H9 (cell line): ENCODE results near the gene FAM83F. TPM values are rescaled to one million over a fixed set of nuclear protein-coding genes. Genes with fewer than 3 reads are reported as not detected.

ENCODE experiments used
- DNase-seq: peaks from one replicate; pipeline ENCODE4 v3.0.0-alpha.2; 2017
- H2AFZ ChIP-seq: one replicate; pipeline ENCODE4 v1.6.1; 2013; ENCODE audit warnings: mild to moderate bottlenecking, low read length, control low read depth, moderate library complexity
- H2AK5ac ChIP-seq: 2 replicates; pipeline ENCODE4 v1.6.1; 2013; ENCODE audit warnings: low read length, control low read depth, mixed read lengths; ENCODE audit not compliant: insufficient read length
- H2BK120ac ChIP-seq: one replicate; pipeline ENCODE4 v1.6.1; 2013; ENCODE audit warnings: low read depth, mild to moderate bottlenecking, low read length, control low read depth, inconsistent platforms; ENCODE audit not compliant: poor library complexity, severe bottlenecking
- H2BK12ac ChIP-seq: 2 replicates; pipeline ENCODE4 v1.6.1; 2013; ENCODE audit warnings: low read length, control low read depth, mixed read lengths, low read depth; ENCODE audit not compliant: insufficient read length
- H2BK15ac ChIP-seq: 2 replicates; pipeline ENCODE4 v1.6.1; 2013; ENCODE audit warnings: low read depth, low read length, control low read depth
- H2BK20ac ChIP-seq: one replicate; pipeline ENCODE4 v1.6.1; 2013; ENCODE audit warnings: low read depth, mild to moderate bottlenecking, low read length, control low read depth, inconsistent platforms; ENCODE audit not compliant: poor library complexity, severe bottlenecking
- H2BK5ac ChIP-seq: 2 replicates; pipeline ENCODE4 v1.6.1; 2013; ENCODE audit warnings: low read length, control low read depth, mixed read lengths; ENCODE audit not compliant: insufficient read length
- H3K14ac ChIP-seq: 2 replicates; pipeline ENCODE4 v1.6.1; 2013; ENCODE audit warnings: low read length, control low read depth; ENCODE audit not compliant: insufficient read depth
- H3K18ac ChIP-seq: 2 replicates; pipeline ENCODE4 v1.6.1; 2013; ENCODE audit warnings: low read depth, mild to moderate bottlenecking, mixed read lengths, low read length, control low read depth; ENCODE audit not compliant: insufficient read length
- H3K23ac ChIP-seq: 2 replicates; pipeline ENCODE4 v1.6.1; 2013; ENCODE audit warnings: low read length, control low read depth, mixed read lengths, low read depth; ENCODE audit not compliant: insufficient read length
- H3K23me2 ChIP-seq: 2 replicates; pipeline ENCODE4 v1.6.1; 2013; ENCODE audit warnings: low read depth, mild to moderate bottlenecking, mixed read lengths, low read length, control low read depth; ENCODE audit not compliant: insufficient read length, poor library complexity, severe bottlenecking
- H3K27ac ChIP-seq: 2 replicates; pipeline ENCODE4 v1.5.1; 2013; ENCODE audit warnings: low read length, control low read depth, mixed read lengths, low read depth; ENCODE audit not compliant: insufficient read length
- H3K27me3 ChIP-seq: 2 replicates; pipeline ENCODE4 v1.6.1; 2013; ENCODE audit warnings: low read length, control low read depth, inconsistent platforms; ENCODE audit not compliant: insufficient read depth
- H3K4ac ChIP-seq: 2 replicates; pipeline ENCODE4 v1.6.1; 2013; ENCODE audit warnings: low read depth, mild to moderate bottlenecking, control low read depth, inconsistent platforms, low read length, moderate library complexity
- H3K4me1 ChIP-seq: 2 replicates; pipeline ENCODE4 v1.6.1; 2013; ENCODE audit warnings: low read length, control low read depth, inconsistent platforms; ENCODE audit not compliant: insufficient read depth
- H3K4me2 ChIP-seq: 2 replicates; pipeline ENCODE4 v1.6.1; 2013; ENCODE audit warnings: low read length, control low read depth, mixed read lengths; ENCODE audit not compliant: insufficient read length, insufficient read depth
- H3K56ac ChIP-seq: 2 replicates; pipeline ENCODE4 v1.6.1; 2013; ENCODE audit warnings: low read depth, mild to moderate bottlenecking, mixed read lengths, low read length, control low read depth; ENCODE audit not compliant: insufficient read length
- H3K79me1 ChIP-seq: 2 replicates; pipeline ENCODE4 v1.6.1; 2013; ENCODE audit warnings: low read depth, mild to moderate bottlenecking, moderate library complexity, low read length, control low read depth, inconsistent platforms; ENCODE audit not compliant: insufficient read depth, poor library complexity, severe bottlenecking
- H3K79me2 ChIP-seq: 2 replicates; pipeline ENCODE4 v1.6.1; 2013; ENCODE audit warnings: low read length, control low read depth, inconsistent platforms; ENCODE audit not compliant: insufficient read depth
- H3K9ac ChIP-seq: 2 replicates; pipeline ENCODE4 v1.6.1; 2013; ENCODE audit warnings: low read length, control low read depth, mixed read lengths; ENCODE audit not compliant: insufficient read length; ENCODE audit errors: extremely low read depth
- H3K9me3 ChIP-seq: one replicate; pipeline ENCODE4 v1.6.1; 2013; ENCODE audit warnings: low read depth, low read length, inconsistent platforms; ENCODE audit not compliant: control insufficient read depth
- H3T11ph ChIP-seq: one replicate; pipeline ENCODE4 v1.6.1; 2013; ENCODE audit warnings: mild to moderate bottlenecking, low read length, control low read depth, inconsistent platforms
- H4K20me1 ChIP-seq: one replicate; pipeline ENCODE4 v1.6.1; 2013; ENCODE audit not compliant: control insufficient read depth, insufficient read length, insufficient read depth
- H4K5ac ChIP-seq: 2 replicates; pipeline ENCODE4 v1.6.1; 2013; ENCODE audit warnings: low read depth, mild to moderate bottlenecking, mixed read lengths, low read length, control low read depth; ENCODE audit not compliant: insufficient read length
- H4K8ac ChIP-seq: replicated peaks from 2 replicates; pipeline ENCODE4 v1.6.1; 2013; ENCODE audit warnings: low read length, control low read depth, mixed read lengths, low read depth; ENCODE audit not compliant: insufficient read length
- H4K91ac ChIP-seq: 2 replicates; pipeline ENCODE4 v1.6.1; 2013; ENCODE audit warnings: low read depth, mild to moderate bottlenecking, moderate library complexity, mixed read lengths, low read length, control low read depth; ENCODE audit not compliant: insufficient read length
- H3K27ac Mint-ChIP-seq, 3 experiments: 2 replicates in 2 of 3; 3 replicates in 1 of 3; pipeline ENCODE4 v1.8.0; 2020 to 2021; ENCODE audit warnings: mixed read lengths in 3 of 3, mild to moderate bottlenecking in 1 of 3, moderate library complexity in 1 of 3
- H3K27me3 Mint-ChIP-seq: 2 replicates; pipeline ENCODE4 v1.8.0; 2021; ENCODE audit warnings: low read depth, mild to moderate bottlenecking, moderate library complexity, mixed read lengths
- H3K36me3 Mint-ChIP-seq, 3 experiments: 2 replicates in 2 of 3; 3 replicates in 1 of 3; pipeline ENCODE4 v1.8.0; 2020 to 2021; ENCODE audit warnings: low read depth in 3 of 3, mixed read lengths in 3 of 3; ENCODE audit not compliant: insufficient read depth in 1 of 3
- H3K4me1 Mint-ChIP-seq, 2 experiments: 2 replicates each; pipeline ENCODE4 v1.8.0; 2020; ENCODE audit warnings: mixed read lengths in 2 of 2
- H3K4me3 Mint-ChIP-seq, 2 experiments: 2 replicates in 1 of 2; 3 replicates in 1 of 2; pipeline ENCODE4 v1.8.0; 2020 to 2021; ENCODE audit warnings: mild to moderate bottlenecking in 2 of 2, mixed read lengths in 2 of 2, moderate library complexity in 1 of 2
- H3K9me3 Mint-ChIP-seq, 2 experiments: 2 replicates in 1 of 2; 3 replicates in 1 of 2; pipeline ENCODE4 v1.8.0; 2020; ENCODE audit warnings: mild to moderate bottlenecking in 2 of 2, mixed read lengths in 2 of 2, moderate library complexity in 1 of 2
- CTCF ChIP-seq: fragments of 200-600 bp; sonication (generic); conservative IDR thresholded peaks from 3 replicates; pipeline ENCODE4 v1.8.0; 2021; ENCODE audit warnings: antibody characterized with exemption, mild to moderate bottlenecking
- WGBS: extraction: QIAGEN DNeasy Blood & Tissue Kit; methylation state at CpG from one replicate; pipeline ENCODE4 v1.1.7; 2013; ENCODE audit warnings: missing lambda C conversion rate, low lambda C conversion rate, mixed read lengths; ENCODE audit not compliant: insufficient read length; ENCODE audit errors: extremely low coverage; 5-methylcytosine and 5-hydroxymethylcytosine counted together
- total RNA-seq: library from RNA; stranded (reverse); gene quantifications from 2 replicates; pipeline ENCODE4 v1.2.1, GENCODE V29; 2021

Gene FAM83F
- total RNA-seq, 1 experiment from 2014 or later, result 17.4 TPM

- H4K8ac ChIP-seq, result no peak overlapping the region
- no peak overlapping the region for H3T11ph ChIP-seq
- Mint-ChIP-seq H3K9me3 (no peaks in the 10 kb centered on the region; a peak in 1 of 5 replicates), H3K27ac (no peak overlapping the region), H3K4me1 (peaks cover 4 to 6% of the 10 kb centered on the region in 2 experiments), H3K4me3 (no peak overlapping the region), H3K36me3 (peaks cover 0 to 1% (median 0%) of the 10 kb centered on the region in 3 experiments; a peak in 1 of 7 replicates), H3K27me3 (peaks cover 56% of the 10 kb centered on the region)
- no CpG with 5 or more reads among the region's 11 CpGs for WGBS
- no peak overlapping the region for H3K14ac ChIP-seq
- no peak overlapping the region for H3K27ac ChIP-seq
- H4K91ac ChIP-seq, result no peak overlapping the region
- no peak overlapping the region for H2BK12ac ChIP-seq
- no peak for TF ChIP-seq CTCF
- no peaks in the 10 kb centered on the region for H3K9me3 ChIP-seq
- H3K23me2 ChIP-seq, result peaks cover 3% of the 10 kb centered on the region
- no peak overlapping the region for H3K18ac ChIP-seq
- no peak overlapping the region for H2BK120ac ChIP-seq
- H3K23ac ChIP-seq, result no peak overlapping the region
- H3K27me3 ChIP-seq, result no peaks in the 10 kb centered on the region
- no peaks in the 10 kb centered on the region for H3K79me1 ChIP-seq
- no peaks in the 10 kb centered on the region for H3K79me2 ChIP-seq
- no peak overlapping the region for H3K4me2 ChIP-seq
- no peak overlapping the region for H2AK5ac ChIP-seq
- no peak overlapping the region for H2BK20ac ChIP-seq
- no peak overlapping the region for H2AFZ ChIP-seq
- no peak for DNase-seq
- H2BK15ac ChIP-seq, result no peak overlapping the region
- no peak overlapping the region for H3K56ac ChIP-seq
- H4K20me1 ChIP-seq, result no peaks in the 10 kb centered on the region
- peaks cover 4% of the 10 kb centered on the region; the same call in 1 of the 2 replicates for H3K4me1 ChIP-seq
- H4K5ac ChIP-seq, result no peak overlapping the region
- no peak overlapping the region for H3K4ac ChIP-seq
- H3K9ac ChIP-seq, result no peak overlapping the region
- no peak overlapping the region for H2BK5ac ChIP-seq
Measured at GRCh38 chr22:40039482-40040115, 44.8 kb downstream of the FAM83F start.
